Stimulated activated CD4-positive, alpha-beta T cell treated with anti-CD3 and anti-CD28 coated beads, TNF-alpha, amount 100 ng/mL, for 1 hour (primary cell): ENCODE data around the gene TXLNG.
"Not testable (repeated sequence)": the region's sequence is repeated elsewhere in the genome, so short reads cannot be mapped to it uniquely, and the experiment has no call there.

Source experiments
- DNase-seq, 3 donors: peaks; one replicate each; pipeline ENCODE4 v3.0.0-alpha.2; 2020; ENCODE audit warnings: low read depth in 3 of 3, low spot score in 1 of 3

Gene TXLNG

GRCh38 chrX:16786139-16786790 lies at the start of gene TXLNG:
TSS of gene TXLNG (plus strand) at chrX:16786466. CDS start at chrX:16786488, 22 bp downstream.
- peak; percentile 84 to 94 (median 89) for DNase-seq

GRCh38 chrX:16737024-16737423 lies 49.2 kb upstream of the TXLNG start:
- DNase-seq = no peak

GRCh38 chrX:16739574-16739973 lies 46.7 kb upstream of the TXLNG start:
- DNase-seq = no peak

GRCh38 chrX:16743604-16744325 lies 42.5 kb upstream of the TXLNG start:
- no peak for DNase-seq

GRCh38 chrX:16745102-16745501 lies 41.2 kb upstream of the TXLNG start:
- DNase-seq = no peak

GRCh38 chrX:16745659-16746058 lies 40.6 kb upstream of the TXLNG start:
- DNase-seq = no peak

- DNase-seq = no peak
Measured at GRCh38 chrX:16748425-16748824, 37.8 kb upstream of the TXLNG start.

GRCh38 chrX:16750136-16750535 lies 36.1 kb upstream of the TXLNG start:
- DNase-seq = no peak

GRCh38 chrX:16754019-16754418 lies 32.2 kb upstream of the TXLNG start:
- DNase-seq = no peak

- DNase-seq = no peak
Measured at GRCh38 chrX:16756724-16757123, 29.5 kb upstream of the TXLNG start.

GRCh38 chrX:16761500-16761899 lies 24.8 kb upstream of the TXLNG start:
- DNase-seq = not testable (repeated sequence)

- DNase-seq = no peak
Measured at GRCh38 chrX:16762579-16762978, 23.7 kb upstream of the TXLNG start.

GRCh38 chrX:16765594-16765993 lies 20.7 kb upstream of the TXLNG start:
- no peak for DNase-seq

GRCh38 chrX:16770970-16771482 lies 15.2 kb upstream of the TXLNG start:
- no peak for DNase-seq

- DNase-seq = no peak
Measured at GRCh38 chrX:16771483-16772398, 14.5 kb upstream of the TXLNG start.

- no peak for DNase-seq
Measured at GRCh38 chrX:16772460-16772859, 13.8 kb upstream of the TXLNG start.

- no peak for DNase-seq
Measured at GRCh38 chrX:16774746-16775145, 11.5 kb upstream of the TXLNG start.

- DNase-seq = no peak
Measured at GRCh38 chrX:16778545-16778944, 7.7 kb upstream of the TXLNG start.

- DNase-seq = no peak
Measured at GRCh38 chrX:16778993-16779392, 7.3 kb upstream of the TXLNG start.

GRCh38 chrX:16779815-16780214 lies 6.5 kb upstream of the TXLNG start:
- not testable (repeated sequence) for DNase-seq

- no peak for DNase-seq
Measured at GRCh38 chrX:16783452-16783851, 2.8 kb upstream of the TXLNG start.
